Kidney tubule cell (primary cell): ENCODE data around the gene HMG20B.
"Not testable (repeated sequence)": the region's sequence is repeated elsewhere in the genome, so short reads cannot be mapped to it uniquely, and the experiment has no call there.

Experiments used
- DNase-seq: peaks from one replicate; pipeline ENCODE4 v3.0.0-alpha.2; 2018; ENCODE audit warnings: low spot score

HMG20B gene

GRCh38 chr19:3572855-3573161 is at the start of gene HMG20B:
TSS of gene HMG20B (plus strand) at chr19:3572944. CDS start at chr19:3573310, 366 bp downstream.
- DNase-seq = no peak

- no peak for DNase-seq
Measured at GRCh38 chr19:3523361-3524077, 49.2 kb upstream of the HMG20B start.

- no peak for DNase-seq
Measured at GRCh38 chr19:3524078-3524842, 48.5 kb upstream of the HMG20B start.

GRCh38 chr19:3524904-3525451 is 47.8 kb upstream of the HMG20B start:
- DNase-seq = no peak

GRCh38 chr19:3526507-3527237 is 46.1 kb upstream of the HMG20B start:
- no peak for DNase-seq

- DNase-seq = no peak
Measured at GRCh38 chr19:3527238-3527910, 45.4 kb upstream of the HMG20B start.

GRCh38 chr19:3528080-3528479 is 44.7 kb upstream of the HMG20B start:
- DNase-seq = no peak

GRCh38 chr19:3528539-3529211 is 44.1 kb upstream of the HMG20B start:
- DNase-seq = no peak

GRCh38 chr19:3529299-3529698 is 43.4 kb upstream of the HMG20B start:
- not testable (repeated sequence) for DNase-seq

GRCh38 chr19:3530389-3530788 is 42.4 kb upstream of the HMG20B start:
- no peak for DNase-seq

GRCh38 chr19:3531716-3532115 is 41.0 kb upstream of the HMG20B start:
- DNase-seq = no peak

GRCh38 chr19:3532154-3532786 is 40.5 kb upstream of the HMG20B start:
- no peak for DNase-seq

GRCh38 chr19:3533033-3533432 is 39.7 kb upstream of the HMG20B start:
- no peak for DNase-seq

GRCh38 chr19:3533563-3534216 is 39.1 kb upstream of the HMG20B start:
- no peak for DNase-seq

- no peak for DNase-seq
Measured at GRCh38 chr19:3534375-3535234, 38.1 kb upstream of the HMG20B start.

- no peak for DNase-seq
Measured at GRCh38 chr19:3535235-3535535, 37.6 kb upstream of the HMG20B start.

- DNase-seq = no peak
Measured at GRCh38 chr19:3535563-3535965, 37.2 kb upstream of the HMG20B start.

GRCh38 chr19:3535981-3536380 is 36.8 kb upstream of the HMG20B start:
- DNase-seq = no peak

GRCh38 chr19:3536429-3537100 is 36.2 kb upstream of the HMG20B start:
- DNase-seq = no peak
